Stimulated activated CD4-positive, alpha-beta T cell treated with anti-CD3 and anti-CD28 coated beads, Interleukin-1b, Interleukin-23, amount 100 ng/mL, for 4 hours (primary cell): ENCODE results near the gene STIMATE.

Source experiments
- DNase-seq, 2 donors: peaks; one replicate each; pipeline ENCODE4 v3.0.0-alpha.2; 2020; ENCODE audit warnings: low read depth in 2 of 2

STIMATE gene

GRCh38 chr3:52894756-52895155 lies 2.6 kb downstream of the STIMATE start:
- DNase-seq, result no peak

- DNase-seq, result no peak
Measured at GRCh38 chr3:52893723-52894122, 3.6 kb downstream of the STIMATE start.

DNA sequence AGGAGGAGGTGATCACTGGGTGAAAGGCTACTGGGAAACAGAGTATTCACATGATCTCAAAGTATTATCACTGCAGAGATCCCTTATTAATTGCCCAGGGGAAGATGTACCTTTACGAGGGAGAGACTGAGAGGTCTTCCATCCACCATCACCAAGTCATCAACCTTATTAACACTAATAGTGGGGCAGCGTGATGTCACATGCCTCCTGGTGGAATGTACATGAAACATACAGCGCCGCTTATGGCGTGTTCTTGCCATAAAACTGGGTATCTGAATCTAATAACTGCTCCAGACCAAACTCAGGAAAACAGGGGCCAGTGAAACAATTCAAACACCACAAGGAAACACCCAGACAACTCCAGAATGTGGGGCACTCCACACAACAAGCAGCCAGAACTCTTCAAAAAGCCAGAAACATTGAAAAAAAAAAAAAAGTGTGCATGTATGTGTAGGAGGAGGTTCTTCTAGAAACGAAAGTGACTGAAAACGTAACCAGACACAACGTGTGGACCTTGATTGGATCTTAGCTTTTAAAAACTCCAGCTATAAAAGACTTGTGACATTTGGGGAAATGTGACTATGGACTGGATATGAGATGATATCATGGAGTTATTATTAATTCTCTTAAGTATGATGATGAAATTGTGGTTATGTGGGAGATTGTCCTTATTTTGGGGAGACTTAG lies 4.6 kb downstream of the STIMATE start:
- no peak for DNase-seq

- no peak for DNase-seq
Measured at GRCh38 chr3:52892290-52892624, 5.1 kb downstream of the STIMATE start.

DNA sequence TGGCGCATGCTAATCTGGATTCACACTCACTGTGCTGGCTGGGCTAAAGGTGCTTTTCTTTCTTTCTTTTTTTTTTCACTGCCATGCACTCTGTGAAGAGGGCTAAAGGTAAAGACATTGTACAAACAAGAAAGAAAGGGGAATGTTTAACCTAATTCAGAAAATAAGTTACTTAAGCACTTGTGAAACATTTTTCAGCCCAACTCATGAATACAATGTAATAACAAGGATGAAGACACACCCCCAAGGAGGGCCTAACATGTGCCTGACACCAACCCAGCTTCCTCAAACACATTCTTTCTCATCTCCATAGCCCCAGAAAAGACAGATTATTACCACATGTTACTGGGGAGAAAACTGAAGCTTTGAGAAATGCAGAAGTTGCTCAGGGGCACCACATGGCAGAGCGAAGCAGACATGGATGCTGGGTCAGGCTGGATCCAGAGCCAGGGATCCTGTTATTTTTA lies 5.7 kb downstream of the STIMATE start:
- DNase-seq, result no peak

- DNase-seq, result no peak
Measured at GRCh38 chr3:52891164-52891563, 6.2 kb downstream of the STIMATE start.

DNA sequence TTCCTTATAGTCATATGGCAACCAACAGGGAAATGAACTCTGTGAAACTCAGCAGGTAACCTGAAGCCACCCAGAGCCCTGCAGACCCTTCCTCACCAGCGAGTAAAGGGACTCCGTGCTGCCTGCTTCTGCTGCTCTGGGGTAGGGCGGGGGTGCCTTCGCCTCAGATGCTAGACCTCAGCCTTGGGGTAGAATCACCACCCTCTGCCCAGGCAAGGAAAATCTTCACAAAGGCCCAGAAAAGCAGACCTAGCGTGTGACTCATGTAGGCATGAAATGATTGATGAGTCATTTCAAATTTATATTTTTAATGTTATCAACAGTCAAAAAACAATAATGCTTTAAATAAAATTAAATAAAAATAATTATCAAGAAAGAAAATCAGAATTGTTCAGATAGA lies 6.6 kb downstream of the STIMATE start:
- no peak for DNase-seq

DNA sequence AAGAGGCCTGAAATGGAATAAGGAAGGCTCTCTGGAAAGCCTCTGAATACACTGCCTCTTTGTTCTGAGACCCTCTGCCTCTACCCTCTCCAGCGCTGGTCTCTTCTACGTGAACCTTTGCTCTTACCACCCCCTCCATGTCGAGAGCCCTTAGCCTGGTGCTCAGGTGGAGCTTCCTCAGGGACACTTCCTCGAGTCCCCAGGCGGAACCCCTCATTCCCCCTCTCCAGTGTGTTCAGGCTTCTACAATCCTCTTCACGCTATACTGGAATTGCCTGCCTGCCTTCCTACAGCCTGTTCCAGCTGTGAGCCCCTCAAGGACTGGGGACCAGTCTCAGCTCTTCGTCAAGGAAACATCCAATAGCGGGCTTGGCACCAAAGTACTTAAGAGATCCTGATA lies 7.4 kb downstream of the STIMATE start:
- no peak for DNase-seq

GRCh38 chr3:52887166-52887565 lies 10.2 kb downstream of the STIMATE start:
- no peak for DNase-seq

DNA sequence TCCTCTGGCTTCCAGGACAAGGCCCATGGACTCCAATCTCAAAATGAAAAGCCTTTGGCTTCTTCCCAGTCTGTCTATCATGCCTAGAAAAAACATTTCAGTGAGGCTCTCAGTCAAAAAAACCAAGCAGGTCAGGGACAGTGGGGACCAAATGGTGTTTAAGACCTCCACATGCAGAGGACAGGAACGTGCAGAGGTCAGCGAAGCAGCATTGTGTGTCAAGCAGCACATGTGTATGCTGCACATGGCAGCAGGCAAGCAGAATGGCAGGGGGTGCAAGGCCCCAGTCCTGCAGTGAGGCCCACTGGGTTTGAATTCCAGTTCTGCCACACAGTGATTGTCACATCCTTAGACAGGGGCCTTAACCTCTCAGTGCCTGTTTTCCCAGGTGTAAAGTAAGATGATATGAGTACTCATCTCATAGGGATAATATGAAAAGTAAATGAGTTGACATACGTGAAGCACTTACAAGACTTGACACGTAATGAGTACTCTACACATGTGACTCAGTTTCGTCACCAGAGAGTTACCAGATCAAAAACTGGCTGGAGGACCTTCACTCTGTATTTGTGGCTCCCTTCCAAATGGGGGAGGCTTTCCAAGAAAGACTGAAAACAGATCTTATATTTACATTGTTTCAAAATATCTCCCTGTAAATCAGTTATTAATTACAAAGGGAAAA lies 11.2 kb downstream of the STIMATE start:
- no peak for DNase-seq

GRCh38 chr3:52882377-52882776 lies 15.0 kb downstream of the STIMATE start:
- DNase-seq, result no peak

- DNase-seq, result no peak
Measured at GRCh38 chr3:52881871-52882270, 15.5 kb downstream of the STIMATE start.

- no peak for DNase-seq
Measured at GRCh38 chr3:52880474-52880873, 16.9 kb downstream of the STIMATE start.

- no peak for DNase-seq
Measured at GRCh38 chr3:52880047-52880446, 17.3 kb downstream of the STIMATE start.

- DNase-seq, result no peak
Measured at GRCh38 chr3:52879581-52879980, 17.8 kb downstream of the STIMATE start.

- no peak for DNase-seq
Measured at GRCh38 chr3:52879090-52879489, 18.3 kb downstream of the STIMATE start.

- DNase-seq, result no peak
Measured at GRCh38 chr3:52877085-52877484, 20.3 kb downstream of the STIMATE start.

GRCh38 chr3:52874864-52875587 lies 22.3 kb downstream of the STIMATE start:
- no peak for DNase-seq

GRCh38 chr3:52874160-52874701 lies 23.1 kb downstream of the STIMATE start:
- no peak for DNase-seq

- DNase-seq, result no peak
Measured at GRCh38 chr3:52873433-52874159, 23.8 kb downstream of the STIMATE start.

DNA sequence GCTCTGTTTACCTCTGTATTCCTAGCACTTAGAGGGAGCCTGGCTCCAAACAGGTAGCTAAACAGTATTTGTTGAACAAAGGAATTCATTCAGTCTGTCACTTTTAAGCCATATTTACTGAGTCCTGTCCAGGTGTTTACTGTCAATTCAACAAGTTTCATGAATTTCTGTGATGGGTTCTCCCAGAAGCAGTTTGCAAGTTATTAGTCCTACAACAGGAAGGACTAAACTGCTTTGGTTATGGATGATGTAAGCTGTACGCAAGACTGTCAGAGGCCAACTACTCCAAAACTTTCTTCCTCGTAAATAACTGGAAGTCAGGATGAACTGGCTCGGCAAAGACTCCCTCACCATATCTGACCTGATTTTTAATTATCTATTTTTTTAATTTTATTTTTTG lies 25.1 kb downstream of the STIMATE start:
- no peak for DNase-seq

GRCh38 chr3:52871761-52872160 lies 25.6 kb downstream of the STIMATE start:
- DNase-seq, result no peak
